Measurements from ENCODE around the gene GORASP2.

DNA sequence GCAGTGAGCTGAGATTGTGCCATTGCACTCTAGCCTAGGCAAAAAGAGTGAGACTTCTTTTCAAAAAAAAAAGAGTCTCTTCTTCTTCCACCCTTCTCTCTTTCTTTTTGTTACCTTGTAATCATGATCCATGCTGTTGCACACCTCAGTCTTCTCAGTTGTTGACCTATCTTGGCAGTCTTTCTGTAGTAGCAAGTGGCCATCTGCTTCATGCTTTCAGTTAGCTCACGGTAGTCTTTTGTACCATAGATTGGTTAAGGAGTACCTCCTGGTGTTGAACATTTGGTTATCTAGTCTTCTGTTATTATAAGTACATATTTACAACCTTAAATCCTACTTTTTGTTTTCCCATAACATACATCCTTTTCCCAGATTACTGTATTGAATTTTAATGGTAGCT lies 3.1 kb downstream of the GORASP2 start:
- TF ChIP-seq CTCF (conservative IDR thresholded peaks at IDR 0.05 in 1 of 2, IDR thresholded peaks at IDR 0.05 in 1 of 2; ENCODE audit: low read depth in 1 of 2, low read length in 2 of 2) (no peak), EZH2 (IDR thresholded peaks at IDR 0.05; ENCODE audit: low read length, missing control alignments) (no peak)
